Colonic mucosa (tissue), 4 donors: ENCODE data around the gene DGKB. TPM values are rescaled to one million over a fixed set of nuclear protein-coding genes. Genes with fewer than 3 reads are reported as not detected.

Source experiments
- DNase-seq: peaks from one replicate; pipeline ENCODE4 v3.0.0-alpha.2; 2020
- H3K27ac ChIP-seq: fragments of 200-600 bp; one replicate; pipeline ENCODE4 v1.8.0; 2021
- H3K27me3 ChIP-seq: fragments of 200-600 bp; one replicate; pipeline ENCODE4 v1.8.0; 2021
- H3K36me3 ChIP-seq: fragments of 200-600 bp; one replicate; pipeline ENCODE4 v1.8.0; 2021
- H3K4me1 ChIP-seq: fragments of 200-600 bp; one replicate; pipeline ENCODE4 v1.8.0; 2021; ENCODE audit warnings: mild to moderate bottlenecking
- H3K4me3 ChIP-seq: fragments of 200-600 bp; one replicate; pipeline ENCODE4 v1.8.0; 2021
- H3K9ac ChIP-seq, 2 donors: one replicate each; pipeline ENCODE4 v1.7.0; 2013; ENCODE audit warnings: control low read depth in 2 of 2, low read depth in 2 of 2, low read length in 2 of 2
- H3K9me3 ChIP-seq: fragments of 200-600 bp; one replicate; pipeline ENCODE4 v1.8.0; 2021
- CTCF ChIP-seq: fragments of 200-600 bp; IDR thresholded peaks from one replicate; pipeline ENCODE4 v1.8.0; 2022; ENCODE audit warnings: antibody characterized with exemption, mild to moderate bottlenecking
- intact Hi-C: fragments of 100-400 bp; cut with DNase I; formaldehyde crosslinking; loops from one replicate; pipeline ENCODE4 v1.14.1; 2022
- total RNA-seq, 2 donors: library from RNA; stranded (reverse); fragmentation: NEBNext Ultra II Directional in 1 of 2; extraction: Animal tissue kit (Norgen Biotek cat#: 25700) in 1 of 2; gene quantifications; one replicate each; pipeline ENCODE4 v1.2.1, GENCODE V29; 2021
- donor health status: healthy.
- donor health status: DM: no; HTN: no; CAD: no.
- donor health status: DM: no; HTN: no; CAD: no.

The DGKB gene
- total RNA-seq, 2 donors from 2014 or later, result 0.25 to 0.61 TPM

GRCh38 chr7:14303536-14303935 is 599.0 kb downstream of the DGKB start:
- DNase-seq, result no peak
- Histone ChIP-seq H3K27me3 (no peaks in the 10 kb centered on the region), H3K9ac (no peak overlapping the region), H3K9me3 (no peaks in the 10 kb centered on the region), H3K4me3 (no peak overlapping the region), H3K36me3 (no peaks in the 10 kb centered on the region), H3K4me1 (no peaks in the 10 kb centered on the region), H3K27ac (no peak overlapping the region)
- no peak for TF ChIP-seq CTCF
- intact Hi-C loops, result no loop called here

GRCh38 chr7:14294637-14295036 is 607.9 kb downstream of the DGKB start:
- no peak for DNase-seq
- intact Hi-C loops, result loop anchor here (10.0 kb wide), 1 partner anchor 60 kb away; no protein-coding TSS in a partner anchor
- H3K9me3 ChIP-seq, result no peaks in the 10 kb centered on the region

GRCh38 chr7:14293434-14293833 is 609.1 kb downstream of the DGKB start:
- H3K27me3 ChIP-seq, result no peaks in the 10 kb centered on the region
- no peak for TF ChIP-seq CTCF
- no peak overlapping the region for H3K27ac ChIP-seq
- no peak overlapping the region for H3K4me3 ChIP-seq
- H3K9ac ChIP-seq, result no peak overlapping the region
- no peaks in the 10 kb centered on the region for H3K36me3 ChIP-seq
- no peaks in the 10 kb centered on the region for H3K4me1 ChIP-seq
- intact Hi-C loops, result loop anchor here (10.0 kb wide), 1 partner anchor 59 kb away; no protein-coding TSS in a partner anchor
- no peaks in the 10 kb centered on the region for H3K9me3 ChIP-seq
- no peak for DNase-seq

More at GRCh38 chr7:14294637-14295036, 607.9 kb downstream of the DGKB start:
- H3K27ac ChIP-seq, result no peak overlapping the region
- H3K4me3 ChIP-seq, result no peak overlapping the region
- no peaks in the 10 kb centered on the region for H3K4me1 ChIP-seq
- TF ChIP-seq CTCF, result no peak
- H3K36me3 ChIP-seq, result no peaks in the 10 kb centered on the region
- H3K27me3 ChIP-seq, result no peaks in the 10 kb centered on the region
- no peak overlapping the region for H3K9ac ChIP-seq

- H3K9me3 ChIP-seq, result no peaks in the 10 kb centered on the region
- H3K27ac ChIP-seq, result no peak overlapping the region
- H3K9ac ChIP-seq, result no peak overlapping the region
- intact Hi-C loops, result loop anchor here (10.0 kb wide), 1 partner anchor 58 kb away; no protein-coding TSS in a partner anchor
- no peaks in the 10 kb centered on the region for H3K36me3 ChIP-seq
- TF ChIP-seq CTCF, result no peak
- H3K4me3 ChIP-seq, result no peak overlapping the region
- no peaks in the 10 kb centered on the region for H3K27me3 ChIP-seq
- no peaks in the 10 kb centered on the region for H3K4me1 ChIP-seq
- no peak for DNase-seq
Measured at GRCh38 chr7:14292737-14293136, 609.8 kb downstream of the DGKB start.

- H3K4me1 ChIP-seq, result no peaks in the 10 kb centered on the region
- no peak for TF ChIP-seq CTCF
- intact Hi-C loops, result loop anchor here (10.0 kb wide), 1 partner anchor 55 kb away; no protein-coding TSS in a partner anchor
- H3K36me3 ChIP-seq, result no peaks in the 10 kb centered on the region
- DNase-seq, result no peak
- no peak overlapping the region for H3K9ac ChIP-seq
- no peak overlapping the region for H3K27ac ChIP-seq
- no peaks in the 10 kb centered on the region for H3K27me3 ChIP-seq
- H3K4me3 ChIP-seq, result no peak overlapping the region
- no peaks in the 10 kb centered on the region for H3K9me3 ChIP-seq
Measured at GRCh38 chr7:14289957-14290356, 612.6 kb downstream of the DGKB start.
